ENCODE measurements around the gene ZMIZ1.

ZMIZ1 gene

GRCh38 chr10:79097021-79097872, 28.5 kb downstream of the ZMIZ1 start:
- DNase-seq (ENCODE audit: low read depth in 3 of 3) = no peak

- DNase-seq (ENCODE audit: low read depth in 3 of 3) = no peak
Observed at GRCh38 chr10:79098061-79098460, 29.3 kb downstream of the ZMIZ1 start.

GRCh38 chr10:79098596-79099015, 29.8 kb downstream of the ZMIZ1 start:
- DNase-seq (ENCODE audit: low read depth in 3 of 3) = no peak

- DNase-seq (ENCODE audit: low read depth in 3 of 3) = no peak
Observed at GRCh38 chr10:79099898-79100448, 31.2 kb downstream of the ZMIZ1 start.

- DNase-seq (ENCODE audit: low read depth in 3 of 3) = no peak
Observed at GRCh38 chr10:79100771-79101170, 32.0 kb downstream of the ZMIZ1 start.

- no peak for DNase-seq (ENCODE audit: low read depth in 3 of 3)
Observed at GRCh38 chr10:79101560-79102497, 33.1 kb downstream of the ZMIZ1 start.

GRCh38 chr10:79102498-79102874, 33.7 kb downstream of the ZMIZ1 start:
- DNase-seq (ENCODE audit: low read depth in 3 of 3) = no peak

- DNase-seq (ENCODE audit: low read depth in 3 of 3) = no peak
Observed at GRCh38 chr10:79103129-79103528, 34.4 kb downstream of the ZMIZ1 start.

- DNase-seq (ENCODE audit: low read depth in 3 of 3) = no peak
Observed at GRCh38 chr10:79103585-79103984, 34.8 kb downstream of the ZMIZ1 start.

GRCh38 chr10:79105150-79105739, 36.5 kb downstream of the ZMIZ1 start:
- no peak for DNase-seq (ENCODE audit: low read depth in 3 of 3)

GRCh38 chr10:79105818-79106217, 37.1 kb downstream of the ZMIZ1 start:
- no peak for DNase-seq (ENCODE audit: low read depth in 3 of 3)

GRCh38 chr10:79106256-79107050, 37.7 kb downstream of the ZMIZ1 start:
- no peak for DNase-seq (ENCODE audit: low read depth in 3 of 3)

- no peak for DNase-seq (ENCODE audit: low read depth in 3 of 3)
Observed at GRCh38 chr10:79107736-79108264, 39.0 kb downstream of the ZMIZ1 start.

GRCh38 chr10:79108728-79109127, 40.0 kb downstream of the ZMIZ1 start:
- DNase-seq (ENCODE audit: low read depth in 3 of 3) = no peak

- no peak for DNase-seq (ENCODE audit: low read depth in 3 of 3)
Observed at GRCh38 chr10:79111427-79111826, 42.7 kb downstream of the ZMIZ1 start.

GRCh38 chr10:79111846-79112614, 43.3 kb downstream of the ZMIZ1 start:
- DNase-seq (ENCODE audit: low read depth in 3 of 3) = no peak

GRCh38 chr10:79112881-79113431, 44.2 kb downstream of the ZMIZ1 start:
- no peak for DNase-seq (ENCODE audit: low read depth in 3 of 3)

GRCh38 chr10:79113827-79114226, 45.1 kb downstream of the ZMIZ1 start:
- no peak for DNase-seq (ENCODE audit: low read depth in 3 of 3)

- no peak for DNase-seq (ENCODE audit: low read depth in 3 of 3)
Observed at GRCh38 chr10:79115302-79115701, 46.5 kb downstream of the ZMIZ1 start.

- no peak for DNase-seq (ENCODE audit: low read depth in 3 of 3)
Observed at GRCh38 chr10:79116368-79116767, 47.6 kb downstream of the ZMIZ1 start.

Data from stimulated activated CD4-positive, alpha-beta T cell treated with anti-CD3 and anti-CD28 coated beads, TNF-alpha, amount 100 ng/mL, for 24 hours (primary cell).